AG09309 (cell line): ENCODE measurements around the gene MCFD2.

Experiments used
- DNase-seq: peaks from one replicate; pipeline ENCODE4 v3.0.0-alpha.2; 2010; ENCODE audit warnings: low read depth
- H3K4me3 ChIP-seq: 2 replicates; pipeline ENCODE4 v1.5.1; 2011; ENCODE audit warnings: mild to moderate bottlenecking, low read depth, low read length, moderate library complexity; ENCODE audit not compliant: control insufficient read depth
- CTCF ChIP-seq: IDR thresholded peaks from 2 replicates; pipeline ENCODE4 v1.5.1; 2011; ENCODE audit warnings: mild to moderate bottlenecking, low read depth, low read length, inconsistent platforms; ENCODE audit not compliant: insufficient read depth, control insufficient read depth; ENCODE audit errors: missing control alignments

MCFD2 gene

GRCh38 chr2:46958431-46959017 lies 42.9 kb upstream of the MCFD2 start:
- no peak overlapping the region for H3K4me3 ChIP-seq
- DNase-seq: no peak
- TF ChIP-seq CTCF: no peak

GRCh38 chr2:46956981-46957531 lies 41.5 kb upstream of the MCFD2 start:
- no peak for TF ChIP-seq CTCF
- H3K4me3 ChIP-seq: no peak overlapping the region
- DNase-seq: no peak

GRCh38 chr2:46955764-46956163 lies 40.2 kb upstream of the MCFD2 start:
- DNase-seq: no peak
- H3K4me3 ChIP-seq: no peak overlapping the region
- TF ChIP-seq CTCF: no peak

GRCh38 chr2:46954951-46955571 lies 39.5 kb upstream of the MCFD2 start:
- peak; percentile 70 for DNase-seq
- no peak for TF ChIP-seq CTCF
- H3K4me3 ChIP-seq: no peak overlapping the region

- no peak for DNase-seq
- no peak for TF ChIP-seq CTCF
- no peak overlapping the region for H3K4me3 ChIP-seq
Observed at GRCh38 chr2:46952171-46952570, 36.6 kb upstream of the MCFD2 start.

GRCh38 chr2:46951290-46952064 lies 35.9 kb upstream of the MCFD2 start:
- no peak for TF ChIP-seq CTCF
- no peak for DNase-seq
- no peak overlapping the region for H3K4me3 ChIP-seq
